ENCODE data around the gene TRAF3. TPM values are rescaled to one million over a fixed set of nuclear protein-coding genes. Genes with fewer than 3 reads are reported as not detected.

TRAF3 gene
- polyA plus RNA-seq, 1 of the 3 experiments (the other 2 are of a cell fraction) = 17.9 TPM

GRCh38 chr14:102922490-102923200, 145.4 kb downstream of the TRAF3 start, which contains the start of gene AMN:
AMN (plus strand) TSS chr14:102922663; CDS start chr14:102922689, 26 bp downstream.
- DNase-seq = peak; percentile 73
- no peak for TF ChIP-seq EP300 (IDR thresholded peaks at IDR 0.05; ENCODE audit: borderline replicate concordance in 1 of 2, low read depth in 1 of 2, low read length in 1 of 2)
- TF ChIP-seq FOSL2 (IDR thresholded peaks at IDR 0.05; ENCODE audit: borderline replicate concordance, low read depth) = no peak
- no peak for TF ChIP-seq GATA2 (CRISPR knock-in tag; IDR thresholded peaks at IDR 0.05)
- no peak for TF ChIP-seq ZBTB33 (IDR thresholded peaks at IDR 0.05; ENCODE audit: borderline replicate concordance, low read depth)
- TF ChIP-seq NFIC (IDR thresholded peaks at IDR 0.05; ENCODE audit: borderline replicate concordance) = no peak
- no peak for TF ChIP-seq RFX5 (IDR thresholded peaks at IDR 0.05; ENCODE audit: low read length)
- no peak for TF ChIP-seq POLR2AphosphoS5 (IDR thresholded peaks at IDR 0.05; ENCODE audit: low read depth, low read length)
- TF ChIP-seq FOXM1 (IDR thresholded peaks at IDR 0.05; ENCODE audit: low read depth) = no peak
- TF ChIP-seq CTCF (IDR thresholded peaks at IDR 0.05) = no peak
- no peak for TF ChIP-seq IRF3 (IDR thresholded peaks at IDR 0.05; ENCODE audit: low read depth, low read length)
- TF ChIP-seq RXRA (IDR thresholded peaks at IDR 0.05; ENCODE audit: borderline replicate concordance, low read depth) = no peak
- no peak for TF ChIP-seq MAX (IDR thresholded peaks at IDR 0.05; ENCODE audit: low read depth)
- no peak for TF ChIP-seq GABPA (IDR thresholded peaks at IDR 0.05; ENCODE audit: low read depth)
- TF ChIP-seq PBX3 (IDR thresholded peaks at IDR 0.05) = no peak
- TF ChIP-seq MXI1 (IDR thresholded peaks at IDR 0.05; ENCODE audit: low read depth, low read length) = no peak
- no peak for TF ChIP-seq ELF1 (IDR thresholded peaks at IDR 0.05)
- no peak for TF ChIP-seq EZH2phosphoT487 (IDR thresholded peaks at IDR 0.05; ENCODE audit: borderline replicate concordance, low read depth)
- no peak for TF ChIP-seq JUND (IDR thresholded peaks at IDR 0.05)
- TF ChIP-seq MEF2A (IDR thresholded peaks at IDR 0.05; ENCODE audit: borderline replicate concordance, low read depth) = no peak
- Histone ChIP-seq H3K36me3 (replicated peaks in 1 of 2; ENCODE audit: control insufficient read depth in 1 of 2, insufficient read depth in 2 of 2, low read length in 1 of 2) (no peaks in the 10 kb centered on the region), H3K27me3 (ENCODE audit: insufficient read depth) (no peaks in the 10 kb centered on the region; the same call in 1 of the 2 replicates), H3F3A (replicated peaks; ENCODE audit: insufficient read depth) (no peaks in the 10 kb centered on the region), H4K20me1 (ENCODE audit: insufficient read depth) (no peaks in the 10 kb centered on the region), H3K9ac (no peak within 1 kb of the TSS), H2AFZ (ENCODE audit: low read depth) (no peak within 1 kb of the TSS), H3K9me2 (no peaks in the 10 kb centered on the region), H3K79me2 (ENCODE audit: insufficient read depth) (no peaks in the 10 kb centered on the region), H3K4me2 (peak within 1 kb of the TSS; percentile 59), H3K4me1 (ENCODE audit: control insufficient read depth in 1 of 2, insufficient read depth in 2 of 2, low read depth in 1 of 2, low read length in 1 of 2) (no peaks in the 10 kb centered on the region), H3K4me3 (ENCODE audit: low read depth in 2 of 2, low read length in 1 of 2) (peak within 1 kb of the TSS in 1 of 2 experiments; percentile 23; a peak in 2 of 4 replicates), H3K27ac (ENCODE audit: low read depth in 2 of 2, low read length in 1 of 2) (no peak within 1 kb of the TSS), H3K9me3 (no peaks in the 10 kb centered on the region)
- 15% methylated on average over 19 of the region's 56 CpGs for WGBS (ENCODE audit: low lambda C conversion rate)
- CTCF ChIA-PET = interaction anchor here (1.0 kb wide), 1 partner anchor 228 kb away, joined by 5 read pairs; no protein-coding TSS in a partner anchor
- POLR2A ChIA-PET = no interaction called here

All from SK-N-SH (cell line).